NOMO-1 treated with DMSO at 0.1 percent for 48 hours (cell line): ENCODE data around the gene WDR44.
A peak's percentile ranks its signal among the peaks of the same experiment; 100 is the strongest.
"Not testable (repeated sequence)": the region's sequence is repeated elsewhere in the genome, so short reads cannot be mapped to it uniquely, and the experiment has no call there.

ENCODE experiments used
- DNase-seq: peaks from one replicate; lab custom pipeline; 2025; ENCODE audit not compliant: unreplicated experiment; lab: John Stamatoyannopoulos, UW

WDR44 gene, protein sequence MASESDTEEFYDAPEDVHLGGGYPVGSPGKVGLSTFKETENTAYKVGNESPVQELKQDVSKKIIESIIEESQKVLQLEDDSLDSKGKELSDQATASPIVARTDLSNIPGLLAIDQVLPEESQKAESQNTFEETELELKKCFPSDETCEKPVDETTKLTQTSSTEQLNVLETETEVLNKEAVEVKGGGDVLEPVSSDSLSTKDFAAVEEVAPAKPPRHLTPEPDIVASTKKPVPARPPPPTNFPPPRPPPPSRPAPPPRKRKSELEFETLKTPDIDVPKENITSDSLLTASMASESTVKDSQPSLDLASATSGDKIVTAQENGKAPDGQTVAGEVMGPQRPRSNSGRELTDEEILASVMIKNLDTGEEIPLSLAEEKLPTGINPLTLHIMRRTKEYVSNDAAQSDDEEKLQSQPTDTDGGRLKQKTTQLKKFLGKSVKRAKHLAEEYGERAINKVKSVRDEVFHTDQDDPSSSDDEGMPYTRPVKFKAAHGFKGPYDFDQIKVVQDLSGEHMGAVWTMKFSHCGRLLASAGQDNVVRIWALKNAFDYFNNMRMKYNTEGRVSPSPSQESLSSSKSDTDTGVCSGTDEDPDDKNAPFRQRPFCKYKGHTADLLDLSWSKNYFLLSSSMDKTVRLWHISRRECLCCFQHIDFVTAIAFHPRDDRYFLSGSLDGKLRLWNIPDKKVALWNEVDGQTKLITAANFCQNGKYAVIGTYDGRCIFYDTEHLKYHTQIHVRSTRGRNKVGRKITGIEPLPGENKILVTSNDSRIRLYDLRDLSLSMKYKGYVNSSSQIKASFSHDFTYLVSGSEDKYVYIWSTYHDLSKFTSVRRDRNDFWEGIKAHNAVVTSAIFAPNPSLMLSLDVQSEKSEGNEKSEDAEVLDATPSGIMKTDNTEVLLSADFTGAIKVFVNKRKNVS

DNA sequence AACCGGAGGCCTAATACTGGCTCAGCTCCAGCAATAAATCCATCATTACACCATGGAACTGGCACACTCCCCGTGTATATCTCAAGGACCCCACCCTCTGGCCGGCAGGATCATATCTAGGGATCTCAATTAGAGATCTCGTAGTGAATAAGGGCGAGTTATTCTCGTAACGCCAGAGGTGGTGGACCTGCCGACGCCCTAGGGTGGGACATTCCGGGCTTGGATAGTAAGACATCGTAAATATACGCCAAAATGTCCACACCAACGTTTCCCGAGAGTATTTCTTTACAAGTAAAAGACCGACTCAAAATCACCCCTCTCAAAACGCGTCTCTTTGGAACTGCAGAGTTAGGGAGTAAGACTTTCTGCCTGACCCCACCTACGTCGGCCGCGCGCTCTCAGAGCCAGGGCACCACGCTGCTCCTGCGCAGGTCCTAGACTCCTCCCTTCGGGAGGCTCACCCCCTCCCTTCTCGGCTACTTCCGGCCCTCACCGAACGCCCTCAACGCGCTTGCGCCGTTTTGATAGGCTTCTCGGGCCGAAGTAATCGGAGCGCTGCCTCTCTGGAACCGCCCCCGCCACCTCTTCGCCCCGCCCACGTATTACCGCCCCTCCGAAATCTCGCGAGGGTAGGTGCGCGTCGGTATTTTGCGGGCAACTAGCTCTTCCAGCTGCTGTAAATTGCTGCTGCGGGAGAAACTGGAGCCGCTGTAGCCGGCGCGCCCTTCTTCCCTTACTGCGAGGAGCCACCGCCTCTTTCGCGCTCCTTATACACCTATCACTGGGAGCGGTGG is at the start of gene WDR44:
TSS of gene WDR44 (plus strand) at position 643 of the 794 bp plus-strand sequence. CDS start 398 bp downstream, outside the sequence.
- peak; percentile 83 for DNase-seq

DNA sequence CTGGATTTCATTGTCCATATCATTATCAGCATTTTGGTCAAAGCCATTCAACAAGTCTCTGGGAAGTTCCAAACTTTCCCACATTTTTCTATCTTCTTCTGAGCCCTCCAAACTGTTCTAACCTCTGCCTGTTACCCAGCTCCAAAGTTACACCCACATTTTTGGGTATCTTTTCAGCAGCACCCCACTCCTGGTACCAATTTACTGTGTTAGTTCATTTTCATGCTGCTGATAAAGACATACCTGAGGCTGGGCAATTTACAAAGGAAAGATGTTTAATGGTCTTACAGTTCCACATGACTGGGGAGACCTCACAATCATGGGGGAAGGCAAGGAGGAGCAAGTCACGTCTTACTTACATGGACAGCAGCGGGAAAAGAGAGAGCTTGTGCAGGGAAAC is 40.1 kb upstream of the WDR44 start:
- DNase-seq, result not testable (repeated sequence)

DNA sequence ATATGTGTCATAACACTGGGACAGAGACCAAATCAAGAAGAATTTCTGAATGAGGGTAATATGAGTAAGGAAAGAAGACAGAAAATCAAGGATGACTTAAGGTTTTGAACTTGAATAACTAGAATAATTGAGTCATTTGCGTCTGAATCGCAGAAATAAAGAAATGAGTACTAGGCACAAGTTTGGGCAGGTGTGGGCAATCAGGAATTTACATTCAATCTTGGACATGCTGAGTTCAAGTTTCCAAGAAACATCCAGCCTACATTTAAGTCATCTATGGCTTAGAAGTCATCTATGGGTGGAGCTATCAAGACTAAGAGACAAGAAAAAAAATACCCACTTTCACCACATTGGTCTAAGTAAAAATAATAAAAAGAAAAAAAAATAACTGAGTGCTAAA is 30.4 kb upstream of the WDR44 start:
- no peak for DNase-seq

DNA sequence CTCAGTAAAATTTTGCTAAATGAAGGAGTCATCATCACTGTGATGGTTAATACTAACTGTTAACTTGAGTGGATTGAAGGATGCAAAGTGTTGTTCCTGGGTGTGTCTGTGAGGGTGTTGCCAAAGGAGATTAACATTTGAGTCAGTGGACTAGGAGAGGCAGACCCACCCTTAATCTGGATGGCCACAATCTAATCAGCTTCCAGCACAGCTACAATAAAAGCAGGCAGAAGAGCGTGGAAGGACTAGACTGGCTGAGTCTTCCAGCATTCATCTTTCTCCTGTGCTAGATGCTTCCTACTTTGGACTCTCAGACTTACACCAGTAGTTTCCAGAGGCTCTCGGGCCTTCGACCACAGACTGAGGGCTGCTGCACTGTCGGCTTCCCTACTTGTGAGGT is 21.3 kb upstream of the WDR44 start:
- DNase-seq, result no peak

DNA sequence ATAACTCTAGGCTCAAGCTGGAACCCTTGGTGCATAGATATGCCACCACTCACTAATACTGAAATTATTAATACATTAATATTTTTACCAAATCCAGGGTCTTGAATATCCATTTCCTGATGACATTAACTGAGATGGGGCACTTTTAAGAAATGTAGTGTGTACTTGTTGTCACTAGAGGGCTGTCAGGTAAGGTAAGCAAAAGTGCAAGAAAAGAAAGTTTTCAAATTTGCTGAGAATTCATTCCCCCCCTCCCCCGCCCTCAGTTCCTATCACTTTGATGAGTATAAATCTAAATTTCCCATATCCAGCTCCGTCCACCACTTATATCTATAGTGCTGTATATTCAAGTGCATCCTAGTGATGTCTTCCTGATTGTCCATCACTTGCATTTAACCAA is 20.5 kb upstream of the WDR44 start:
- no peak for DNase-seq

DNA sequence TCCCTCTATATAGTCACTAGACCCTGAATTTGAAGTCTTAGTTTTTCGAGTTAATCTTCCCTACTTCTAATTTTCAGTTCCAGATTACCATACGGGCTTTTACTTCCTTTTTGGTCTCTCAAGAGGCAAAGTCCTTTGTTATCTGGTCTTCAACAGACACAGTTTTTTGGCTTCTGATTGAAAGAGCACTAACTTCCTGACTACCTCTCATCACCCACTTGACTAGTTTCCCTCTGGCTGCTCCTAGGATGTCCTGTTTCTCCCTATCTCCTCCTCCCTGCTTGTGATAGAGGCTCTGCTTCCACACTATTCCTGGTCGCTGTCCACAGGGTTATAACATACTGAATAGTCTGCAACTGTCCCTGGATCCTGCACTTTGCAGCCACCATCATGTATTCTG is 16.7 kb upstream of the WDR44 start:
- DNase-seq, result no peak

DNA sequence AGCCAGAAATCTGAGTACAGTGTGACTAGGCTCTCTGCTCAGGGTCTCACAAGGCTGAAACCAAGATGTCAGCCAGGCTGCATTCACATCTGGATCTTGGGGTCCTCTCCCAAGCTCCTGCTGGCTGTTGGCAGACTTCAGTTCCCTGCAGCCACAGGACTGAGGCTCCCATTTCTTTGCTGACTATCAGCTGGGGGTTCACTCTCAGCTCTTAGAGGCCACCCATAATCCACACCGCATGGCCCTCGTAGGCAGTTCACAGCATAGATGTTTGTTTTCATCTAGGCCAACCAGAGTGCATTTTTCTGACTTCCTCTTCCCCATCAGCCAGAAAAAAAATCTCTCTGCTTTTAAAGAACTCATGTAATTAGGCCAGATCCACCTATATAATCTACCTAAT is 8.2 kb upstream of the WDR44 start:
- no peak for DNase-seq

DNA sequence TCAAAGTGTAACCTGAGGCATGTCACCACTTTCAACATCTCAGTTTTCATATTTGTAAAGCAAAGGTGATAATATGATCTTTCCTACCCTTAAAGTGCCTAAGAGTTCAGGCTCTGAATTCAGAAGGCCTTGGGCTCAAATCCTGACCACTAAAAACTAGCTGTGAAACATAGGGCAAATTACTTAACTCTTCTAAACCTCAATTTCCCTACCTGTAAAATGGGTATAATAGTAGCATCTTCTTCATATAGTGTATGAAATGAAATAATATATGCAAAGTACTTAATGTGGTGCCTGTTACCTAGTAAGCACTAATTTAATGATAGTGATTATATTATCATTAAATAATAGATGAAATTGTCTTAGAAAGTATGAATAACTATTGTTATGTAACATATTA is 7.0 kb upstream of the WDR44 start:
- no peak for DNase-seq

DNA sequence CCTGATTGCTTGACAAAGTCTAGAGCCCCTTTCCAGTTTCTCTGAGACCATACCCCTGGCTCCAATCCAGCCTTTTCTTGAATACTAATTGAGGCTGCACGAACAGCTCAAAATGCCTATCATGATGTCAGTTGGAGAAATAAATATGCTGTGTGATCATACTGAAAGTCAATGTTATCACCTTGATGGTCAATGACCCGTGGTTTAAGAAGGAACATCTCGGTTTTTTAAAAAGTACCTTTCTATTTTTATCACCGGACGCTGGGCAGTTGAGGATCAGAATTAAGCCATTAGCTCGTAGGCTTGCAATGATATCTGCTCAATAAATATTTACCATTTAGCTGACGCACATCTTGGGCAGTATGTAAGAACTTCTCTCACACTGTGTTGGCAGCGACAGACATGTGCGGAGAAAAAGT is 852 bp upstream of the WDR44 start:
- no peak for DNase-seq

DNA sequence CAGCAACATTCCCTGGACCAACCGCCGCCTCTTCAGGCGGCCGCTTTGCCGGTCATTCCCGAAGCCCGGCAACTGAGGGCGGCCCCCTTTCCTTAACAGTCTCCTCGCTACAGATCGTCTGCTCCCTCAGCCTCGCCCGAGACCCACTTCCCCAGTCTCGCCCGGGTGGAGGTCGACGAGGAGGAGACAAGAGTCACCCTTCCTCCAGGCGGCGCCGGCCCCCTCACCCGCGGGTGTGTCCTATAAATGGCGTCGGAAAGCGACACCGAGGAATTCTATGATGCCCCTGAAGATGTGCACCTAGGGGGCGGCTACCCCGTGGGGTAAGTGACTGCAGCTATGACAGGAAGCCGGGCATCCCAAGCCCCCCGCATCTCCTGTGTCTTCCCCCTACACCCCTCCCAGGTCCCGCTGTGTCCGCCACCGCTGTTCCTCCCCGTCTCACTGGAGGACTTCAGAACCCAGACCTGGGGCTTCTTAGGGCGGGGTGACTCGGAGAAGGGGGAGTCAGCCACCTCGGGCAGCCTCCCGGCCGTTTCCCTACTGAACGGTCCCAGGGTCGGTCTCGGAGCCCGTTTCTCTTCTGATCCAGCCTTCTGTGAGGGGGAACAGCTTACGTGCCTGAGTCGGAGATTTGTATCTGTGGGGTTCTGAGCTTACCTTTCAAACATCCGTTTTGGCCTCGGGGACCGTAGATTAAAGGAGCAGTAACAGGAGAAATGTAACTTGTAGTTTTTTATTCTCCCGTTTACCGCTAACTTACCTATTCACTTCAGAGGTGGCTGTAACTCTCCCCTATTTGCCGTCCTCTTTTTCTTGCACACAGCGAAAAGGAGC is 570 bp downstream of the WDR44 start:
- DNase-seq, result peak; percentile 16

DNA sequence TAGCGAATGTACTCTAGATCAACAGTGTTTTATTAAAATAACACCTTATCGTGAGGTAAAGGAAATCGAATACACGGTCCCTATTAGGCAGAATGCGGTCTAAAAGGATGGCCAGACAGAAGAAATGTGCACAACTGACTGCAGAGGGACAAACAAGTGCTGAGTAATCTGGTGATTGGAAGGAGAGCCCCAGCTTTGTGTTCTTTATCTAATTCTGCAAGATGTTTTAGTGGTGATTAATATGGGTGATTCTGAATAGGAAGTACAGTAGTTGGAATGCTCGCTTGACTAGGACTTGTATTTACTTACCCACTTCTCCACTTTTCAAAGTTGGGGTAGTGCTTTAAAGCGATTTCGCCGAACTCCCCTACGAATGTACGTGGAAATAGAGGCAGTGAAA is 1.2 kb downstream of the WDR44 start:
- DNase-seq, result peak; percentile 11

DNA sequence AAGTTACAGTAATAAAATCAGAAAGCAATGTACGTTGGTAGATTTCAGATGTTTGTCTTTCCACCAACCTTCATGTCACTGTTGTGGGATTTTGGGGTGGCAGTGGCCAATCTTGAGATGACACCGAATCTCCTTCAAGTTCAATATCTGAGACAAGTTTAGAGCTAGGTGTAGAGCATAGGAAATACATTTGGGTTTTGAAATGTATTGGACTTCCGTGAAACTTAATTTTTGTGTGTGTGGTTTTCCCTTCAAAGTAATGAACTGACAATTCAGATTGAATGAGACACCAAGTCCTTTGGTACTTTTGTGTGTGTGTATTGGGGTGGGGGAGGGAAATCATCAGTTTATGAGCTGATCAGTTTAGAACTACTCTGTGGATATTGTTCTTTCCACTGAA is 1.8 kb downstream of the WDR44 start:
- no peak for DNase-seq

DNA sequence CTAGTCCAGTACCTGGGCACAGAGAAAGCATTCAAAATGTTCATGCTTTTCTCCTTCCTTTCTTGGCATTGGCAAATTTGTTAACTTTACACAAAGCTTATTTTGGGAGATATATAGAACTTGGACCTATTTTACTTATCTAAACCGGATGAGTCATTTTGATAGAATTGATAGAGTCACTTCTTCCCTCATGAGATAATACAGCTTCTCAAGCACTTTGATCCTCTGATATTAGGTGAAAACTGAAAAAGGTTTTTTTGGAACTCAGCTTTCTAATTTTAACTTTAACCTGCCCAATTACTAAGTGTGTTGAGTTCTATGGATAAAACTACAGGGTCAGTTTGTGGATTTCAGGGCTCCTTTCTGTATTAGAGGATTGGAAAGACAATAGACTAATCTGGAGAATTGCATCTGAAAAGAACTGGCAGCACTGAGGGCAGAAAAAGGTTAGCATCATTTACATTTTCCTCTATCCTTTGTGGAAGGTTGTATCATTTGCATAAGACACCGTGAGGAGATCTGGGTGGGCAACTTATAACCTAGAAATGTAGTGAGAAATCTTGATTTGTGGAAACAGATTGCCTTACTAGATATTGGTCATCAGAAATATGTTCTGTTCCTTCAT is 2.4 kb downstream of the WDR44 start:
- no peak for DNase-seq

DNA sequence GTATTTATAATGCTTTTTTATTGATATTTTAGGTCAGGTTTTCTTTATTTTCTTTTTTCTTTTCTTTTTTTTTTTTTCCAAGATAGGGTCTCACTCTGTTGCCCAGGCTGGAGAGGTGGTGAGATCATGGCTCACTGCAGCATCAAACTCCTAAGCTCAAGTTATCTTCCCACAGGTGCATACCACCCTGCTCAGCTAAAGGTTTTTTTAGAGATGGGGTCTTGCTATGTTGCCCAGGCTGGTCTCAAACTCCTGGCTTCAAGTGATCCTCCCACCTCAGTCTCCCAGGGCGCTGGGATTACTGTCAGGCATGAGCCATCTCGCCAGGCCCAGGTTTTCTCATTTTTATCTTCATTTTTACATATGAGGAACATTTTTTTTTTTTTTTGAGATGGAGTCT is 3.3 kb downstream of the WDR44 start:
- DNase-seq, result no peak

DNA sequence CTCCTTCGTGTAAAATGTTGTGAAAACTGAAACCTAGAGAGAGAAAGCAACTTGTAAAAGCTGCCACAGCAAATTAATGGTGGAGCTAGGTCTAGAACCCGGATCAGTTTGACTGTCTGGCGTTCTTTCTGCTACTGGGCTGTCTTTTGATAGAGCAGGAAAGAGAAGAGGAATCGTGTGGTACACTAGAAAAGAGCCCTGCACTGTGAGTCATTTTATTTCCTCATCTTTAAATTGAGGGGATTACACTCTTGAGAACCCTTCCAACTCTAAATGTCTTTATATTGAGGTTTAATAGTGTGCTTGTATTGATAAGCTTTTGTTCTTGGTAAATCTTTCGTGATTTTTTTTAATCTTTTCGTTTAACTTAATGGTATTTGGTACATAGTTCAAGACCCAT is 4.3 kb downstream of the WDR44 start:
- peak; percentile 56 for DNase-seq

DNA sequence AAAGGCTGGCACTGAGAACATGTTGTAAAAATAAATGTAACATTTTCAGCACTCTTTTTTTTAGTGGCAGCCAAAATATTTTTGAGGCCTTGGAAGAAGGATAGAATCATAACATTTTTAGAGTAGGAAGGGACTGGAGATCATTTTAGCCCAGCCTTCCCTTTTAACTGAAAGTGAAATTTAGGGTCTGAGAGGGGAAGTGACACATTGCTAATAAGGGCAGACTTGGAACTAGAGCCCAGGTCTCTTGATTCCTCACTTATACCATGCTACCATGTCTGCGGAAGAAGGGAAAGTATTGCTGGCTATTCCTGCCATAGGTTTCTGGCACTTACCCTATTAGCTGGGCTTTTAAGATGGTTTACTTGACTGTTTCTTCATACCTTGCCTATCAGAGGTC is 4.8 kb downstream of the WDR44 start:
- peak; percentile 58 for DNase-seq

DNA sequence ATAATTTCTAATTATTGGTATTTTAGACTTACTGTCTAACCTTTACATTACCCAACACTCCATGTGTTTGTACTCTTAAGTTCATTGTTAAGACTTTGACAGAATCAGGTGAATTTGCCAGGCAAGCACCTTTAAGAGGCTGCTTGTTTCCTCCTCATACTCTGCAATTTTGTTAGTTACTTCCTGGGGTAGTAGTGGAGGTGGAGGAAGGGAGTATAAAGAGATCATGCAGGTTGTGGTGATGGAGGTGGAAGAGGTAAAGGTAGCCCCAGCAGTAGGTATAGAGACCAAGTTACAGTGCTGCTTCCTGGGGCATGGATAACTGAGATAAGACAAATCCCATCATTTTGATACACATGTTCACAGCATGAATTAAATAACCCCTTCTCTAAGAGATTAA is 6.7 kb downstream of the WDR44 start:
- DNase-seq, result no peak

DNA sequence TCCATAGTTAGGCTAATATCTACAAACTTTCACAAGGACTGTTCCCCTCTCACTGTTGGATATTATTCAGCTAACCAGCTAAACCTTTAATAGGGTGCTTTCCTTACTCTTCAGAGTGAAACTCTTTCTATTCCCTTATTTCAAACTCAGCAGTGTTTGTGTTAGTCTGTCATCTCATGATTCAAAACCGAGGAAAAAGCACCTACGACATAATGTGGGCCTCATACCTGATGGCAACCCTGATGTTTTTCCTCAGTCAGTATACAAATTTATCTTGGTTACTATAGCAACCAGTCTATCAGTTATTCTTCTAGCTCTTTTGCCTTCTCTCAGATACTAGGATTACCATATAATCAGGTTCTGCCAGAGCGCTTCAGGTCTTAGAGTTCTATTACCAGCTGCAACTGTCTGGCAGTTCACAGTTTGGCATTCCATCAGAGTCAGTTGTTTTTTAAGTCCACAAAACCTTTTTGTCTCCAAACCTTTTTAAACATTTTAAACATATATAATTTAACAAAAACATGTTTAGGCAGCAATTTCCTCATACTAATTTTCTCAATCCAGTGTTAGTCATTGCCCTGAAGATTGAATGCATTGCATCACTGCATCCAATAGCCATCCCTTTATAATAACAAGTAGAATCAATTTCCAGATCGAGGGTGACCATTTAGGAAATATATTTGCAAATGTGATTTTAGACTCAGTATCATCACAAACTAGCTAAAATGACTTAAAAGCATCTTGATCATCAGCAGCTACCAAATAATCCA is 7.4 kb downstream of the WDR44 start:
- peak; percentile 1 for DNase-seq

DNA sequence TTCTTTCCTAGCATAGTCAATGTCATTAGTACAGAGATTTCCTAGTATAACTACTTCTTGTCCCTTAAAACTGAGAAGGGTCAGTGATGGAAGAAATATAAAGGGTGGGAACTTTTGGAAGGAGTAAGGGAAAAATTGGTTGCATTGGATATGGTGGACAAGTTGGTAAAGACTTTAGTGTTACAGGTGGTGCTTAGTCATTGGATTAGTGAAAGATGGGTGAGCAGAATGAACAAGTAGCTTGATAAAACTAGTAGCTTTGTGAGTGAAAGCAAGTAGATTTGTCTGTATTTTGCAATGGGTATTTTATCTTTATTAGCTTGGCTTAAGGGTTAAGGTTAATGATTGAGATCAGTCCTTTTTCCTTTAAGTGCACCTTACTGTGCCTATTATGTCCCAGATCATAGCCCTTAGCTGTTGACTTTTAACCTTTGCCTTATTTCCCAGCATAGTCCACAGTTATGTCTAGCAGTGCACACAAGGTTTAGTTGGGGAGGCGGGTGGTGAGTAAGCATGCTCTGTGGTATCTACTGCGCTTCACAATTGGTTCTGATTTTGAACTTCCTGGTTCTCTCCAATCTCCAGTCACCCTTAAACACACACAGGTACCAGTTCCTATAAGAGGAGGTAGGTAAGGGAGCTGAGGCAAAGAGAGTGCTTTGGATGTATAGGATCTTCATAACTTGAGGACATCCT is 9.5 kb downstream of the WDR44 start:
- DNase-seq, result no peak
